HepG2 (cell line): ENCODE results near the gene HERPUD2. TPM values are rescaled to one million over a fixed set of nuclear protein-coding genes. Genes with fewer than 3 reads are reported as not detected.

Experiments used
- ATAC-seq: fragments of 200-7000 bp; cut with Tn5 transposase; 3 replicates; pipeline ENCODE4 v1.9.1; 2020; ENCODE audit warnings: mild to moderate bottlenecking, moderate library complexity
- BruUV-seq: library from RNA; stranded (reverse); fragments of 400-500 nt; replicated peaks from 2 replicates; lab custom pipeline; 2021; lab: Mats Ljungman, UMichigan
- CTCF ChIA-PET: fragments of 300-600 bp; formaldehyde crosslinking; extraction: SDS; loops from one replicate; lab custom pipeline; 2021; ENCODE audit warnings: low total read pairs, inconsistent platforms, low intra/inter-chr PET ratio; lab: Yijun Ruan, JAX
- POLR2A ChIA-PET: fragments of 350-600 bp; sonication (Branson Sonifier 250); formaldehyde crosslinking; loops from one replicate; lab custom pipeline; 2020; ENCODE audit warnings: antibody characterized with exemption, inconsistent platforms; lab: Yijun Ruan, JAX
- DNase-seq: peaks from one replicate; pipeline ENCODE4 v3.0.0-alpha.2; 2015; ENCODE audit warnings: low spot score
- FAIRE-seq: peaks from 3 replicates; lab custom pipeline; 2011; peaks lifted over from hg19 to GRCh38; lab: Jason Lieb, UNC
- H2AFZ ChIP-seq: one replicate; pipeline ENCODE4 v1.6.1; 2011; ENCODE audit warnings: low read length, inconsistent platforms
- H3K27ac ChIP-seq: fragments of 300-600 bp; 3 replicates; pipeline ENCODE4 v1.8.0; 2011; ENCODE audit warnings: mixed run types, mild to moderate bottlenecking, mixed read lengths, low read length, inconsistent platforms; ENCODE audit not compliant: insufficient read depth; ENCODE audit errors: extremely low read length
- H3K27me3 ChIP-seq, 2 experiments: fragments of 200-600 bp in 1 of 2; 2 replicates in 1 of 2; 3 replicates in 1 of 2; pipeline versions ENCODE4 v1.6.0 to v1.8.0; 2011; ENCODE audit warnings: low read length in 2 of 2, mild to moderate bottlenecking in 2 of 2, moderate library complexity in 2 of 2, inconsistent platforms in 1 of 2; ENCODE audit not compliant: insufficient read depth in 2 of 2, control insufficient read depth in 1 of 2
- H3K36me3 ChIP-seq, 2 experiments: fragments of 200-600 bp in 1 of 2; replicated peaks in 1 of 2; 2 replicates in 1 of 2; 3 replicates in 1 of 2; pipeline versions ENCODE4 v1.5.1 to v1.8.0; 2011; ENCODE audit warnings: low read length in 2 of 2, inconsistent platforms in 1 of 2; ENCODE audit not compliant: insufficient read depth in 2 of 2, control insufficient read depth in 1 of 2
- H3K4me1 ChIP-seq: 2 replicates; pipeline ENCODE4 v1.5.1; 2012; ENCODE audit warnings: low read length, inconsistent platforms; ENCODE audit not compliant: insufficient read depth
- H3K4me2 ChIP-seq: 2 replicates; pipeline ENCODE4 v1.6.0; 2011; ENCODE audit warnings: low read depth, low read length, inconsistent platforms
- H3K4me3 ChIP-seq, 3 experiments: fragments of 200-600 bp in 1 of 3; sonication (generic), shearing (Covaris generic) in 1 of 3; replicated peaks in 1 of 3; 2 replicates each; pipeline ENCODE4 v1.5.1; 2011 to 2016; ENCODE audit warnings: low read length in 3 of 3, inconsistent platforms in 2 of 3, low read depth in 2 of 3, mild to moderate bottlenecking in 2 of 3, control low read depth in 1 of 3, mixed read lengths in 1 of 3; ENCODE audit not compliant: insufficient read depth in 1 of 3
- H3K79me2 ChIP-seq: one replicate; pipeline ENCODE4 v1.6.1; 2011; ENCODE audit warnings: low read length, inconsistent platforms; ENCODE audit not compliant: insufficient read depth
- H3K9ac ChIP-seq: 2 replicates; pipeline ENCODE4 v1.6.0; 2011; ENCODE audit warnings: mild to moderate bottlenecking, low read depth, low read length, inconsistent platforms; ENCODE audit not compliant: insufficient read depth
- H3K9me3 ChIP-seq: 2 replicates; pipeline ENCODE4 v1.5.1; 2012; ENCODE audit warnings: mild to moderate bottlenecking, low read length
- H4K20me1 ChIP-seq: 2 replicates; pipeline ENCODE4 v1.6.0; 2011; ENCODE audit warnings: inconsistent platforms, mild to moderate bottlenecking, low read length, moderate library complexity; ENCODE audit not compliant: insufficient read depth
- CREM ChIP-seq, 2 experiments: sonication (generic) in 1 of 2; formaldehyde crosslinking in 1 of 2; IDR thresholded peaks; 2 replicates each; pipeline versions ENCODE4 v1.4.0 to v1.6.1; 2016 to 2020; ENCODE audit warnings: antibody characterized with exemption in 1 of 2, mild to moderate bottlenecking in 1 of 2, missing genetic modification reagents in 1 of 2
- GATA4 ChIP-seq: sonication (generic); IDR thresholded peaks from 2 replicates; pipeline ENCODE4 v1.6.1; 2016; ENCODE audit warnings: antibody characterized with exemption, low read depth, borderline replicate concordance
- IKZF4 ChIP-seq: sonication (generic); formaldehyde crosslinking; IDR thresholded peaks from 2 replicates; pipeline ENCODE4 v1.5.1; 2020; ENCODE audit warnings: borderline replicate concordance, mild to moderate bottlenecking, low read depth, missing genetic modification reagents; ENCODE audit errors: not compliant biosample characterization
- MIXL1 ChIP-seq: IDR thresholded peaks from 2 replicates; pipeline ENCODE4 v1.6.1; 2016
- MYNN ChIP-seq: sonication (generic); formaldehyde crosslinking; IDR thresholded peaks from 2 replicates; pipeline ENCODE4 v1.4.0; 2020; ENCODE audit warnings: mild to moderate bottlenecking, low read depth, missing genetic modification reagents
- NCOA1 ChIP-seq: sonication (generic); formaldehyde crosslinking; IDR thresholded peaks from 2 replicates; pipeline ENCODE4 v1.9.0; 2021; ENCODE audit warnings: missing genetic modification reagents
- NR2F1 ChIP-seq, 2 experiments: fragments of 450-650 bp in 1 of 2; formaldehyde crosslinking in 1 of 2; IDR thresholded peaks; 2 replicates each; pipeline versions ENCODE4 v1.5.0 to v1.6.1; 2016 to 2020; ENCODE audit warnings: mild to moderate bottlenecking in 1 of 2, missing compliant biosample characterization in 1 of 2, missing genetic modification reagents in 1 of 2, moderate library complexity in 1 of 2
- TARDBP ChIP-seq: sonication (generic); formaldehyde crosslinking; IDR thresholded peaks from 2 replicates; pipeline ENCODE4 v1.8.0; 2022; ENCODE audit warnings: mild to moderate bottlenecking, missing genetic modification reagents
- TOE1 ChIP-seq: sonication (generic); formaldehyde crosslinking; IDR thresholded peaks from 2 replicates; pipeline ENCODE4 v1.4.0; 2020; ENCODE audit warnings: mild to moderate bottlenecking, missing genetic modification reagents
- ZBTB39 ChIP-seq: sonication (generic); formaldehyde crosslinking; IDR thresholded peaks from 2 replicates; pipeline ENCODE4 v1.5.0; 2020; ENCODE audit warnings: missing genetic modification reagents
- ZFYVE20 ChIP-seq: sonication (generic); formaldehyde crosslinking; IDR thresholded peaks from 2 replicates; pipeline ENCODE4 v1.8.0; 2023; ENCODE audit warnings: low read depth, mild to moderate bottlenecking, moderate library complexity, missing genetic modification reagents, borderline replicate concordance
- ZHX1 ChIP-seq: sonication (generic); formaldehyde crosslinking; IDR thresholded peaks from 2 replicates; pipeline ENCODE4 v1.8.1; 2022; ENCODE audit warnings: low read depth, mild to moderate bottlenecking, missing genetic modification reagents
- ZNF230 ChIP-seq: sonication (generic); formaldehyde crosslinking; IDR thresholded peaks from 2 replicates; pipeline ENCODE4 v1.4.0; 2020; ENCODE audit warnings: mild to moderate bottlenecking, missing genetic modification reagents
- ZNF333 ChIP-seq: sonication (generic); formaldehyde crosslinking; IDR thresholded peaks from 2 replicates; pipeline ENCODE4 v1.4.0; 2020; ENCODE audit warnings: mild to moderate bottlenecking, missing genetic modification reagents, borderline replicate concordance
- ZNF513 ChIP-seq: sonication (generic); formaldehyde crosslinking; conservative IDR thresholded peaks from 2 replicates; pipeline ENCODE4 v1.5.0; 2020; ENCODE audit warnings: missing genetic modification reagents
- ZNF564 ChIP-seq: sonication (generic); formaldehyde crosslinking; IDR thresholded peaks from 2 replicates; pipeline ENCODE4 v1.8.1; 2023; ENCODE audit warnings: mild to moderate bottlenecking, missing genetic modification reagents
- ZNF709 ChIP-seq: sonication (generic); formaldehyde crosslinking; IDR thresholded peaks from 2 replicates; pipeline ENCODE4 v1.5.0; 2020; ENCODE audit warnings: mild to moderate bottlenecking, missing genetic modification reagents
- WGBS: methylation state at CpG from one replicate; pipeline ENCODE4 v1.1.6; 2017; ENCODE audit warnings: low lambda C conversion rate; 5-methylcytosine and 5-hydroxymethylcytosine counted together
- in situ Hi-C: cut with HindIII; loops from 2 replicates; pipeline ENCODE4 v1.10.0; 2017; ENCODE audit warnings: low pct_unique_long_range_greater_than_20kb; ENCODE audit not compliant: extremely low pct_ligation_motif_present
- intact Hi-C: fragments of 100-400 bp; cut with micrococcal nuclease; formaldehyde crosslinking; loops from one replicate; pipeline ENCODE4 v1.10.0; 2022; ENCODE audit not compliant: unreplicated experiment
- polyA plus RNA-seq, 8 experiments: library from polyadenylated mRNA; depleted of rRNA in 3 of 8; stranded (reverse) in 7 of 8; unstranded in 1 of 8; fragments of >200 nt; fragmentation: Illumina TruSeq in 4 of 8; extraction: Trizol in 4 of 8; gene quantifications; 2 replicates each; pipeline versions ENCODE4 v1.2.1 to v1.2.3, GENCODE V29; 2011 to 2016; ENCODE audit warnings: low read depth in 4 of 8, missing spikeins in 1 of 8, mixed read lengths in 1 of 8; ENCODE audit not compliant: insufficient read depth in 1 of 8
- total RNA-seq, 5 experiments: library from RNA; depleted of rRNA; stranded (reverse); fragments of >200 nt; fragmentation: Illumina TruSeq; extraction: Trizol; gene quantifications; 2 replicates each; pipeline ENCODE4 v1.2.3, GENCODE V29; 2016; ENCODE audit warnings: low read depth in 1 of 5

The HERPUD2 gene
- total and polyA plus RNA-seq, 2 of the 13 experiments (the other 11 are each of a cell fraction or from before 2014, with no cell fraction given), result 10.7 to 38.6 TPM

- FAIRE-seq (no peak), ATAC-seq (no peak), DNase-seq (no peak)
- ChIA-PET CTCF (no interaction called here), POLR2A (no interaction called here)
- no peak for TF ChIP-seq ZHX1 (CRISPR knock-in tag)
- no peak for TF ChIP-seq ZBTB39 (CRISPR knock-in tag)
- no peak for TF ChIP-seq TOE1
- TF ChIP-seq TARDBP (CRISPR knock-in tag), result no peak
- no peak for TF ChIP-seq MYNN (CRISPR knock-in tag)
- TF ChIP-seq CREM (IDR thresholded peaks at IDR 0.05), result no peak
- no peak for TF ChIP-seq CREM (CRISPR knock-in tag; IDR thresholded peaks at IDR 0.05)
- TF ChIP-seq ZFYVE20 (CRISPR knock-in tag), result no peak
- TF ChIP-seq ZNF564 (CRISPR knock-in tag), result no peak
- no peak for TF ChIP-seq NR2F1 (CRISPR knock-in tag; IDR thresholded peaks at IDR 0.05)
- no peak for TF ChIP-seq ZNF513 (CRISPR knock-in tag)
- TF ChIP-seq MIXL1 (CRISPR knock-in tag), result no peak
- TF ChIP-seq ZNF333 (CRISPR knock-in tag), result no peak
- no peak for TF ChIP-seq ZNF230 (CRISPR knock-in tag)
- TF ChIP-seq IKZF4 (CRISPR knock-in tag), result no peak
- TF ChIP-seq NCOA1, result no peak
- TF ChIP-seq ZNF709, result no peak
- TF ChIP-seq GATA4, result no peak
- intact Hi-C loops (no loop called here), in situ Hi-C loops (loop anchor here (25.0 kb wide), 1 partner anchor 591 kb away; no protein-coding TSS in a partner anchor)
- no peak overlapping the region for H2AFZ ChIP-seq
- no peak overlapping the region for H3K4me2 ChIP-seq
- H4K20me1 ChIP-seq, result no peaks in the 10 kb centered on the region
- 68% methylated on average over 2 of the region's 2 CpGs for WGBS
- H3K9me3 ChIP-seq, result no peaks in the 10 kb centered on the region
- H3K9ac ChIP-seq, result no peak overlapping the region
- H3K4me3 ChIP-seq, result no peak overlapping the region
- peaks cover 48% of the 10 kb centered on the region for H3K4me1 ChIP-seq
- no peaks in the 10 kb centered on the region for H3K79me2 ChIP-seq
- no TSS peak for BruUV-seq
- no peaks in the 10 kb centered on the region for H3K36me3 ChIP-seq
- no peak overlapping the region for H3K27ac ChIP-seq
- peaks cover 0 to 2% of the 10 kb centered on the region in 2 experiments; a peak in 1 of 5 replicates for H3K27me3 ChIP-seq
These were observed 26.4 kb upstream of the HERPUD2 start for GRCh38 chr7:35721288-35721687.
